GM21423 (cell line): ENCODE data around the gene FBXW8.

Source experiments
- ATAC-seq: cut with Tn5 transposase; IDR thresholded peaks from one replicate; pipeline ENCODE4 v1.9.1; 2021; ENCODE audit warnings: mild to moderate bottlenecking, moderate library complexity; ENCODE audit not compliant: unreplicated experiment

FBXW8 gene

DNA sequence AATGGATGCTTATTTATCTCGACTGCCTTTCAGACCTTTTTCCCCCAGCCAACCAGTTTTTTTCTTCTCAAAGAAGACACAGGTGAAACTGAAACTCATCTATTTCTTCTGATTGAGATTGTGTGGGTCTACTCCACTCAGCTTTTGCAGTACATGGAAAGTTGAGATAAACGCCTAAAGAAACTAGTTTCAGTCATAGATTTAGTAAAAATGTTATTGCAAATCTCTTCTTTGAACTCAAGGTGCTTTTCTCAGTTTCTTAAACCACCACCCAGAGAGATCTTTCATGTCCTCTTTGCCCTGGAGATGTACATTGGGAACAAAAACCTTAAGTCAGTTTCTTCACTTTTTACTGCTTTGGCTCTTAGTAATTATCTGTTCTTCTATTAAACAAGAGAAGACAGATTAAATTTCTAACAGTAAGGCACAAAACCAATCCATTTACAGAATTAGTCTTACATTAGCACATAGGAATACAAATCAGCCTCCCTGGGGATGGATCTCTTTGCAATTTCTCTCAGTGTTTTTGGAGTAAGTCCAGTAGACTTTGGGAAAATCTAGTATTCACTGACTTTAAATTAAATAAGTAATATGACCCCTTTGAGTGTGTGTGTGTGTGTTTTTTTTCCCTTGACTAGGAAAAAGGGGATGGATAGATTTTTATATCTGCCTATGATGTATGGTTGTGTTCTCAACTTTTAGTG, 11.6 kb downstream of the FBXW8 start:
- ATAC-seq, result peak; percentile 40

GRCh38 chr12:116924558-116925453, 14.1 kb downstream of the FBXW8 start:
- ATAC-seq, result peak; percentile 82

DNA sequence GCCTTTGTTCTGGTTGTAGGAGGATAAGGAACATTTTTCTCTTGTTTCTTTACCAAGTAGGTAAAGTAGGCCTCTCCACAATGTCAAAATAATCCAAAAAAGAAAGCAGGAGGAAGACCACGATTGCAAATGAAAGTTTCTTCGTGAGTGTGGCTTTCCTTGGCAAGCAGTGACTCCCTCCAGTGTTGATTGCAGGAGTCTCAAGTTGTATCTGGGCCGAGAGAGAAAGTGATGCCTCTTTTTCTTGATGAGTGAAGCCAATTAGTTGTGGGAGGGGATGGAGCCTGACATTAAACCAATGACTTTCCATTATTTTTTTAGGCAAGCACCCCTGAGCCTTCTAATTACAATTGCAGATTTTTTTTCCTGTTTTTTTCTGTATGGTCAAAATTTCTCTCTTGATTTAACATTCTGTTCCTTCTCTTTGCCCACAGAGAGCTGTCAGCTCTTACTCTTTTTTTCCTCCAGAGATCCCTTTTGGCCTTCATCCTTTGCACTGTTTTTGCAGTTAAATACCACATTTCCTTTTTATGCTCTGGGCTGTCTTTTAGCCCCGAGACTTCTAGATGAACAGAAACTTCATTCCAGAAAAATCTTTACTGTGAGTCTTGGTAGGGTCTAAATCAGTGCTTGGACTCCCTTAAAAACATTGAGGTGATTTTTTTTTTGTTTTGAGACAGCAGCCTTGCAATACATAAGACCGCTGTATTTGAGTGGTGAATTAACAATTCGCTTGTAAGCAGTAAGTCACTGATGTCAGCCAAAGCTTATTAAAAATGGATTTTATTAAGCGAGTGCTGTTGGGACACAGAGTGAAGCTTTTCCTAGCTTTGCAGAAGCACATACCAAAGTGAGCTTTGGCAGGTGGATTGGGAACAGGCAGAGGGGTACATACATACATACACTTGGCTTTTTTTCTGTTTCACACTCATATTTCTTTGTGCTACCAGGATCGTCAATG, 15.8 kb downstream of the FBXW8 start:
- no peak for ATAC-seq

DNA sequence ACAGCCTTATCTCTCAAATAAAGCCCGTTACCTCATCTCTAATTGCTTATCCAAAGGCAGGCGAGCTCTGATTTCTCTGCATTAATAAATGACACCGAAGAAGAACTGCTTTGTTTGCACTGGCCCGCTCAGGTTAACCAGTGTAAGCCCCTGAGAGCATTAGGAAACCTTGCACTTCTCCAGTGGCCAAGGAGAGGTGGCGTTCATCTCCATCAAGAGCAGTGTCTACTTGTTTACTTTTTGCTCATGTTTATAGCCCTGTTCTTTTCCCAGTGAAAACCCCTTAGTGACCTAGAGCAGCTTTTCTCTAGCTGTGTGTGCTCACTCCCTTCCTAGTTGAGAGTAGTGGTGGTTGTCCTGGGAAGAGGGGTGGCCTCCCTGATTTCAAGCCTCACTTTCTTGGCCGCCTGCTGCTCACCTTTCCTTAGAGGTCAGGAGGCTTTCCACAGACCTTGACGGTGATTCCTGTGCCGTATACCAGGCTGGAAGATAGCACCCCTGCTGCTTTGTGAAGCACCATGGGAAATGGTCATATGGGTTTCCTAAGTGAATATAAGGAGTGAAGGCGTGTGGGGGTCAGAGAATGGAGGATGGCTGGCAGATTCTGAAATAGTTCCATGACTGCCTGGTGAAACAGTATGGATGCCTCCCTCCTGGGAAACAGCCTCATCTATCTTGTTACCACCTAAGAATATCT, 16.6 kb downstream of the FBXW8 start:
- no peak for ATAC-seq

- ATAC-seq, result no peak
Measured at GRCh38 chr12:116928504-116928903, 17.8 kb downstream of the FBXW8 start.

GRCh38 chr12:116929885-116930284, 19.1 kb downstream of the FBXW8 start:
- no peak for ATAC-seq

GRCh38 chr12:116931665-116932064, 20.9 kb downstream of the FBXW8 start:
- ATAC-seq, result no peak

GRCh38 chr12:116933091-116933490, 22.3 kb downstream of the FBXW8 start:
- no peak for ATAC-seq

DNA sequence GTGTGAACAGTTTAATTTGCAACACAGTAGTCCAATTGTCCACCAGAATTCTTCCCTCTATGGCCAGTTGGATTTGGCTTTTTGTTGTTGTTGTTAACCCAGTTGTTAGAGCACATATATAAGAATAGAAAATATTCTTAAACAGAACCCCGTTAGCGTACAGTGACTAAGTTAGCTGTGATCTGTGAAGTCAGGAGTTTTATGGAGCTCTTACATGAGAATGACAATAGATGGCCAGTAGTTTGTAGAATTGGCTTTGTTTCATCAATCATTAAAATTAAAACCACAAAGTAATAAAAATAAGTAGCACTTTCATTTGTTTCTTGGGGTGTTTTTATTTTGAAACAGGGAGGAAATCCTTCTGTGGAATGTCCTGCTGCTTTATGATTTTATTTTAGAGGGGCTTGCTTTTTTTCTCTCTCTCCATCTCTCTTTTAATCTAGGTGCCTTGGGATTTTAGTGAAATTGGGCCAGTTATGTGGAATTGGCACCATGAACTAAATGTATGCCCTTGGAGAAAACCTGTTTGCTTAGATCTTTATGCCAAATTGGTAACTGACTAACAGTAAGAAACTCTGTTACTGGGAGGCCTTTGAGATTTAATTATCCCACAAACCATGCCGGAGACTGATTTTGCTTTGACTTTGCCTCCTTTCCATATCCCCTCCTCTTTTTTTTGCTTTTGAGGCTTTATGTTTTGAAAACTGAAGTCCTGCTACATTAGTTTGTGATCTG, 22.9 kb downstream of the FBXW8 start:
- ATAC-seq, result no peak

DNA sequence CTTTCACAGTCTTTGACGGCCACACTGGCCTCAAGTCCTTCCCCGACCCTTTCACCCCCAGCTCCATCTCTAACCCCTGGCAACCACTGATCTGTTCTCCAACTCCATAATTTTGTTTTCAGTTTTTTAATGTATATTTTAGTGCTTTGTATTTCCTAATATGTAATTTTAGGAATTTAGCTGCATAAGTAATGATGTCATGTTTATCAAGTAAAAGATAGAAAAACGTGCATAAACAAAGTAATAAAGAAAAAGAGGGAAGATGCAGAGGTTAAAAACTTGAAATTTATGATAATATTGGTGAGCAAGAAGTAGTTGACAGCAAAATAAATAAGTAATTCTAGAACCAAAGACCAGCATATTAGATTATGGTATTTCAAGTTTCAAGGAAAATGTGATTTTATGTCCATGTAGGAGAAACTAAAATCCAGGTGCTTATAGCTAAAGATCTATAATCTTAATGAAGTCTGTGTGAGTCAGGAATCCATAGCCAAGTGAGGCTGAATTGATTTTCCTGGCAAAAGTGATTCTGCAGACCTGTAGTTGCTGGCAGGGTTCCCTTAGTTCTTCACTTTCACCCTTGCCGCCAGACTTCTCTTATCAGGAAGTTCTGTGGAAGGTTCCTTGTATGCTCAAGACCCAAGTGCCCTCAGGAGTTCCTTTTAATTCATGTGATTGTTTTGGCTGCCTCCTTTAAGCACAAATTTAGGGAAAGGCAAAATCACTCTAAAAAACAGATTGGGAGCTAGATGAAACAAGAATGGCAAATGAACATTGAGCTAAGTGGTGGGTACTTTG, 24.4 kb downstream of the FBXW8 start:
- ATAC-seq, result no peak

DNA sequence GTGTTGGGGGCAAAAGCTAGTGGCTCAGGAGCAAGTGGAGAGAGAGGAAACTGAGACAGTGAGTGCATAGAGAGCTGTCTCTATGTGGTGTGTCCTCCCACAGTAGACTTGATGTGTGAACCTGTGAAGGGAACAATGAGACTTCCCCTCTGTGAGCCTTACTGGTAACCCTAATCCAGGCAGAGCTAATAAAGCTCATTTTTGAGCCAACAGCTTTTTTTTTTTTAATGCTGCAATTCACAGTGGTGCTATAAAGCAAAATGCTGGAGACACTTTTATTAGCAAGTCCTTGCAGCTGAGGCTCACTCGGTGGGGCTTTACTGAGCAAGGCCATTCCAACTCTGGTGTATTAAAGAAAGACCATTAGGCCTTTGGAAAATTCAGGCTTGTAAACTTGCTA, 26.9 kb downstream of the FBXW8 start:
- no peak for ATAC-seq

DNA sequence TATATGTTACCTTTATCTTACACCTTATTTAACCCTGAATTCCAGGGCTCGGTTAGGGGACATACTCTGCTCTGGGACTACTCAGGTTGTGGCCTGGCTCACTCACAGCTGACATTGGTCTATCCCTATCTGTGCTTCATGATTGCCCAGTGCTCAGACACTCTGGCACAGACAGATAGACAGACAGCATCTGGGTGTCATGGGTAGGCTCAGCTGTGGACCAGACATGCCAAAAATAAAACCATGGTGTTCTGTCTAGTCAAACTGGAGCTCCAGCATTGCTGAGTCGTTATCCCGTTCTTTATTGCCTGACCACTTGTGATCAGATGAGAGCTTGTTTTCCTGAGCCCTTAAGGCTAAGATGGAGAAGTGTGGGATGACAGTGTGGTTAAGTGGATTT, 29.0 kb downstream of the FBXW8 start:
- no peak for ATAC-seq

DNA sequence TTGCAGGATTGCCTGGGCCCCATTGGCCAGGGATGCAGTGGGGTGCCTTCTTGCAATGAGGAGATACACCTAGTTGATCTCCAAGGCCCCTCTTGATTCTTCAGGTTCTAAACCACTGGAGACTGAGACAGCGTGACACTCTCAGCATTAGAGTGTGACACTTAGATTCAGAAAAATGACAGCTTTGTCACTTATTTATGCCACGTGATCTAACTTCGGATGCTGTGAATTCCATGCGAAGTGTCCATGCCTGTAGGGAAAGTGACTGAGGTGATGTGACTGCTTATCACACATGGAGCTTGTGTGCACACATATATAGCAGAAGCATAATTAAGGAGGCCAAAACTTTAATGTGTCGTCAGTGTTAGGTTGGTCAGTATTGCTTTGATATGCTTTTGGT, 30.4 kb downstream of the FBXW8 start:
- ATAC-seq, result no peak

GRCh38 chr12:116943419-116944372, 32.9 kb downstream of the FBXW8 start:
- no peak for ATAC-seq

- ATAC-seq, result no peak
Measured at GRCh38 chr12:116945886-116946550, 35.3 kb downstream of the FBXW8 start.

DNA sequence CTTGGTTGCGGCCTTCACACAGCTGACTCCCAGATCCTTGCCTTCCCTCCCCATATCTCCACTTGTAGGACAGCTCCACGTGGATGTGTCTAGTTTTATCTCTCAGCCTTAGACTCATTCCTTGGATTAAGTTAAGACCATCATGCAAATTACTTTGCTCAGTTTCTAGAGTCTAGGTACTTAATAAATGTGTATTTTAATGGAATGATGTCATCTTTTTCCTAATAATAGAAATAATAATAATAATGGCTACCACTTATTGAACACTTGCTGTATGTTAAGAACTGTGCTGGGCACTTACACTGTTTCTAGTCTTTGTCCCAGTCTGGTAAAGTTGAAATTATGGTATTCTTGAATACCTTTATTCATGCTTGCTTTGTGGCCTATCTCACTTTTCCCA, 37.5 kb downstream of the FBXW8 start:
- ATAC-seq, result no peak

GRCh38 chr12:116950628-116951325, 40.0 kb downstream of the FBXW8 start:
- no peak for ATAC-seq
